HepG2 (cell line): ENCODE results near the gene MCMBP. TPM values are rescaled to one million over a fixed set of nuclear protein-coding genes. Genes with fewer than 3 reads are reported as not detected.
A peak's percentile ranks its signal among the peaks of the same experiment; 100 is the strongest.

Source experiments
- ATAC-seq: fragments of 200-7000 bp; cut with Tn5 transposase; 3 replicates; pipeline ENCODE4 v1.9.1; 2020; ENCODE audit warnings: mild to moderate bottlenecking, moderate library complexity
- BruUV-seq: library from RNA; stranded (reverse); fragments of 400-500 nt; replicated peaks from 2 replicates; lab custom pipeline; 2021; lab: Mats Ljungman, UMichigan
- CTCF ChIA-PET: fragments of 300-600 bp; formaldehyde crosslinking; extraction: SDS; loops from one replicate; lab custom pipeline; 2021; ENCODE audit warnings: low total read pairs, inconsistent platforms, low intra/inter-chr PET ratio; lab: Yijun Ruan, JAX
- POLR2A ChIA-PET: fragments of 350-600 bp; sonication (Branson Sonifier 250); formaldehyde crosslinking; loops from one replicate; lab custom pipeline; 2020; ENCODE audit warnings: antibody characterized with exemption, inconsistent platforms; lab: Yijun Ruan, JAX
- DNase-seq: peaks from one replicate; pipeline ENCODE4 v3.0.0-alpha.2; 2015; ENCODE audit warnings: low spot score
- FAIRE-seq: peaks from 3 replicates; lab custom pipeline; 2011; peaks lifted over from hg19 to GRCh38; lab: Jason Lieb, UNC
- H2AFZ ChIP-seq: one replicate; pipeline ENCODE4 v1.6.1; 2011; ENCODE audit warnings: low read length, inconsistent platforms
- H3K27ac ChIP-seq: fragments of 300-600 bp; 3 replicates; pipeline ENCODE4 v1.8.0; 2011; ENCODE audit warnings: mixed run types, mild to moderate bottlenecking, mixed read lengths, low read length, inconsistent platforms; ENCODE audit not compliant: insufficient read depth; ENCODE audit errors: extremely low read length
- H3K27me3 ChIP-seq, 2 experiments: fragments of 200-600 bp in 1 of 2; 2 replicates in 1 of 2; 3 replicates in 1 of 2; pipeline versions ENCODE4 v1.6.0 to v1.8.0; 2011; ENCODE audit warnings: low read length in 2 of 2, mild to moderate bottlenecking in 2 of 2, moderate library complexity in 2 of 2, inconsistent platforms in 1 of 2; ENCODE audit not compliant: insufficient read depth in 2 of 2, control insufficient read depth in 1 of 2
- H3K36me3 ChIP-seq, 2 experiments: fragments of 200-600 bp in 1 of 2; replicated peaks in 1 of 2; 2 replicates in 1 of 2; 3 replicates in 1 of 2; pipeline versions ENCODE4 v1.5.1 to v1.8.0; 2011; ENCODE audit warnings: low read length in 2 of 2, inconsistent platforms in 1 of 2; ENCODE audit not compliant: insufficient read depth in 2 of 2, control insufficient read depth in 1 of 2
- H3K4me1 ChIP-seq: 2 replicates; pipeline ENCODE4 v1.5.1; 2012; ENCODE audit warnings: low read length, inconsistent platforms; ENCODE audit not compliant: insufficient read depth
- H3K4me2 ChIP-seq: 2 replicates; pipeline ENCODE4 v1.6.0; 2011; ENCODE audit warnings: low read depth, low read length, inconsistent platforms
- H3K4me3 ChIP-seq, 3 experiments: fragments of 200-600 bp in 1 of 3; sonication (generic), shearing (Covaris generic) in 1 of 3; replicated peaks in 1 of 3; 2 replicates each; pipeline ENCODE4 v1.5.1; 2011 to 2016; ENCODE audit warnings: low read length in 3 of 3, inconsistent platforms in 2 of 3, low read depth in 2 of 3, mild to moderate bottlenecking in 2 of 3, control low read depth in 1 of 3, mixed read lengths in 1 of 3; ENCODE audit not compliant: insufficient read depth in 1 of 3
- H3K79me2 ChIP-seq: one replicate; pipeline ENCODE4 v1.6.1; 2011; ENCODE audit warnings: low read length, inconsistent platforms; ENCODE audit not compliant: insufficient read depth
- H3K9ac ChIP-seq: 2 replicates; pipeline ENCODE4 v1.6.0; 2011; ENCODE audit warnings: mild to moderate bottlenecking, low read depth, low read length, inconsistent platforms; ENCODE audit not compliant: insufficient read depth
- H3K9me3 ChIP-seq: 2 replicates; pipeline ENCODE4 v1.5.1; 2012; ENCODE audit warnings: mild to moderate bottlenecking, low read length
- H4K20me1 ChIP-seq: 2 replicates; pipeline ENCODE4 v1.6.0; 2011; ENCODE audit warnings: inconsistent platforms, mild to moderate bottlenecking, low read length, moderate library complexity; ENCODE audit not compliant: insufficient read depth
- HNRNPUL1 ChIP-seq: fragments of 200-400 bp; formaldehyde crosslinking; IDR thresholded peaks from 2 replicates; pipeline ENCODE4 v1.6.1; 2017; ENCODE audit warnings: low read depth, mild to moderate bottlenecking, low read length, moderate library complexity
- SALL2 ChIP-seq: sonication (generic); formaldehyde crosslinking; IDR thresholded peaks from 2 replicates; pipeline ENCODE4 v1.8.1; 2023; ENCODE audit warnings: mild to moderate bottlenecking, missing genetic modification reagents, inconsistent platforms
- TP53 ChIP-seq: sonication (generic); formaldehyde crosslinking; conservative IDR thresholded peaks from 2 replicates; pipeline ENCODE4 v1.4.0; 2020; ENCODE audit warnings: missing genetic modification reagents
- ZMYM3 ChIP-seq: sonication (generic); formaldehyde crosslinking; IDR thresholded peaks from 2 replicates; pipeline ENCODE4 v1.5.1; 2020; ENCODE audit warnings: mild to moderate bottlenecking, missing genetic modification reagents
- ZNF264 ChIP-seq: sonication (generic); formaldehyde crosslinking; IDR thresholded peaks from 2 replicates; pipeline ENCODE4 v1.4.0; 2020; ENCODE audit warnings: missing genetic modification reagents
- ZNF335 ChIP-seq: sonication (generic); formaldehyde crosslinking; IDR thresholded peaks from 2 replicates; pipeline ENCODE4 v1.4.0; 2020; ENCODE audit warnings: missing genetic modification reagents
- ZNF382 ChIP-seq: sonication (generic); formaldehyde crosslinking; IDR thresholded peaks from 2 replicates; pipeline ENCODE4 v1.5.0; 2020; ENCODE audit warnings: missing genetic modification reagents, mild to moderate bottlenecking, borderline replicate concordance
- ZNF768 ChIP-seq: sonication (generic); formaldehyde crosslinking; IDR thresholded peaks from 2 replicates; pipeline ENCODE4 v1.4.0; 2020; ENCODE audit warnings: missing genetic modification reagents
- WGBS: methylation state at CpG from one replicate; pipeline ENCODE4 v1.1.6; 2017; ENCODE audit warnings: low lambda C conversion rate; 5-methylcytosine and 5-hydroxymethylcytosine counted together
- in situ Hi-C: cut with HindIII; loops from 2 replicates; pipeline ENCODE4 v1.10.0; 2017; ENCODE audit warnings: low pct_unique_long_range_greater_than_20kb; ENCODE audit not compliant: extremely low pct_ligation_motif_present
- intact Hi-C: fragments of 100-400 bp; cut with micrococcal nuclease; formaldehyde crosslinking; loops from one replicate; pipeline ENCODE4 v1.10.0; 2022; ENCODE audit not compliant: unreplicated experiment
- polyA plus RNA-seq, 8 experiments: library from polyadenylated mRNA; depleted of rRNA in 3 of 8; stranded (reverse) in 7 of 8; unstranded in 1 of 8; fragments of >200 nt; fragmentation: Illumina TruSeq in 4 of 8; extraction: Trizol in 4 of 8; gene quantifications; 2 replicates each; pipeline versions ENCODE4 v1.2.1 to v1.2.3, GENCODE V29; 2011 to 2016; ENCODE audit warnings: low read depth in 4 of 8, missing spikeins in 1 of 8, mixed read lengths in 1 of 8; ENCODE audit not compliant: insufficient read depth in 1 of 8
- total RNA-seq, 5 experiments: library from RNA; depleted of rRNA; stranded (reverse); fragments of >200 nt; fragmentation: Illumina TruSeq; extraction: Trizol; gene quantifications; 2 replicates each; pipeline ENCODE4 v1.2.3, GENCODE V29; 2016; ENCODE audit warnings: low read depth in 1 of 5
- TF ChIP-seq, protein P1 (sequence below): sonication (generic); formaldehyde crosslinking; IDR thresholded peaks from 2 replicates; pipeline ENCODE4 v1.4.0; 2020; ENCODE audit warnings: missing genetic modification reagents
- TF ChIP-seq, protein P2 (sequence below): IDR thresholded peaks from 2 replicates; pipeline ENCODE4 v1.6.1; 2016; ENCODE audit warnings: low read depth, control low read depth

Gene MCMBP
- total and polyA plus RNA-seq, 2 of the 13 experiments (the other 11 are each of a cell fraction or from before 2014, with no cell fraction given) = 35.7 to 62.4 TPM

DNA sequence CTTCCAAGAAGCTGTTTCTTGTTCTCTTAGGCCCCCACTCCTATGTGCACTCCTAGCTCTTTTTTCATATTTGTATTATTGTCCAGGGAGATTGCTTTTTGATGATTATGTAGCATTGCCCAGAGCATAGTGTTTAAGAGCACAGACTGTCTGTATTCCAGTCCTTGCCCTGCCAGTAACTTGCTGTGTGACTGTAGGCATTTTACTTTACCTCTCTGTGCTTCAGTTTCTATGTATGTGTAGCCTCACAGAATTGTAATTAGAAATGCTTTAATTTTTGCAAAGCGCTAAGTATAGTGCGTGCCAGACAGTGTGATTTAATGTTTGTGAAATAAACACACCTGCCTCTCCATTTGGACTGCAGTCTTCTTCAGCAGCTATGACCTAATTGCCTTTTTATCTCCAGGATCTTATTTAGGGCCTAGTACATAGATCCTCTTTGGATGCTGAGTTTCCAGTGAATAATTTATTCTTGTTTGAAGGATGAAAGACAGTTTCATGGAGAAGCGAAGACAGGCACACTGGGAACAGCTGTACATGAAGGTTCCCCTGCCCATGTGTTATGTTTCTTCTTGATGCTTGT lies 21.3 kb upstream of the MCMBP start:
- Histone ChIP-seq H4K20me1 (peaks cover 14% of the 10 kb centered on the region), H3K9ac (peak overlapping the region; percentile 83), H3K27ac (no peak overlapping the region), H3K4me1 (peaks cover 75% of the 10 kb centered on the region), H3K9me3 (no peaks in the 10 kb centered on the region), H3K4me2 (peak overlapping the region; percentile 97), H3K4me3 (peak overlapping the region; percentile 81 to 96 (median 87)), H3K36me3 (peaks cover 6 to 9% of the 10 kb centered on the region in 2 experiments), H3K79me2 (peaks cover 55% of the 10 kb centered on the region), H3K27me3 (no peaks in the 10 kb centered on the region; a peak in 1 of 5 replicates), H2AFZ (no peak overlapping the region)
- ATAC-seq = no peak
- TF ChIP-seq, protein P1, sequence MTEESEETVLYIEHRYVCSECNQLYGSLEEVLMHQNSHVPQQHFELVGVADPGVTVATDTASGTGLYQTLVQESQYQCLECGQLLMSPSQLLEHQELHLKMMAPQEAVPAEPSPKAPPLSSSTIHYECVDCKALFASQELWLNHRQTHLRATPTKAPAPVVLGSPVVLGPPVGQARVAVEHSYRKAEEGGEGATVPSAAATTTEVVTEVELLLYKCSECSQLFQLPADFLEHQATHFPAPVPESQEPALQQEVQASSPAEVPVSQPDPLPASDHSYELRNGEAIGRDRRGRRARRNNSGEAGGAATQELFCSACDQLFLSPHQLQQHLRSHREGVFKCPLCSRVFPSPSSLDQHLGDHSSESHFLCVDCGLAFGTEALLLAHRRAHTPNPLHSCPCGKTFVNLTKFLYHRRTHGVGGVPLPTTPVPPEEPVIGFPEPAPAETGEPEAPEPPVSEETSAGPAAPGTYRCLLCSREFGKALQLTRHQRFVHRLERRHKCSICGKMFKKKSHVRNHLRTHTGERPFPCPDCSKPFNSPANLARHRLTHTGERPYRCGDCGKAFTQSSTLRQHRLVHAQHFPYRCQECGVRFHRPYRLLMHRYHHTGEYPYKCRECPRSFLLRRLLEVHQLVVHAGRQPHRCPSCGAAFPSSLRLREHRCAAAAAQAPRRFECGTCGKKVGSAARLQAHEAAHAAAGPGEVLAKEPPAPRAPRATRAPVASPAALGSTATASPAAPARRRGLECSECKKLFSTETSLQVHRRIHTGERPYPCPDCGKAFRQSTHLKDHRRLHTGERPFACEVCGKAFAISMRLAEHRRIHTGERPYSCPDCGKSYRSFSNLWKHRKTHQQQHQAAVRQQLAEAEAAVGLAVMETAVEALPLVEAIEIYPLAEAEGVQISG (CRISPR knock-in tag) = no peak
- no peak for TF ChIP-seq ZNF335
- TF ChIP-seq SALL2 = no peak
- no peak for TF ChIP-seq TP53 (CRISPR knock-in tag)
- TF ChIP-seq, protein P2, sequence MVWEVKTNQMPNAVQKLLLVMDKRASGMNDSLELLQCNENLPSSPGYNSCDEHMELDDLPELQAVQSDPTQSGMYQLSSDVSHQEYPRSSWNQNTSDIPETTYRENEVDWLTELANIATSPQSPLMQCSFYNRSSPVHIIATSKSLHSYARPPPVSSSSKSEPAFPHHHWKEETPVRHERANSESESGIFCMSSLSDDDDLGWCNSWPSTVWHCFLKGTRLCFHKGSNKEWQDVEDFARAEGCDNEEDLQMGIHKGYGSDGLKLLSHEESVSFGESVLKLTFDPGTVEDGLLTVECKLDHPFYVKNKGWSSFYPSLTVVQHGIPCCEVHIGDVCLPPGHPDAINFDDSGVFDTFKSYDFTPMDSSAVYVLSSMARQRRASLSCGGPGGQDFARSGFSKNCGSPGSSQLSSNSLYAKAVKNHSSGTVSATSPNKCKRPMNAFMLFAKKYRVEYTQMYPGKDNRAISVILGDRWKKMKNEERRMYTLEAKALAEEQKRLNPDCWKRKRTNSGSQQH (CRISPR knock-in tag) = no peak
- TF ChIP-seq ZNF768 (CRISPR knock-in tag) = peak; percentile 71; the same call in 1 of the 2 replicates
- TF ChIP-seq ZNF264 (CRISPR knock-in tag) = no peak
- no peak for TF ChIP-seq ZNF382
- 0 out of 2 replicates have a peak, but pooled peaks have one; percentile 6 for TF ChIP-seq ZMYM3 (CRISPR knock-in tag)
- no peak for TF ChIP-seq HNRNPUL1
- intact Hi-C loops (loop anchor here (2.0 kb wide), 1 partner anchor 21 kb away; the partner anchor contains the start of gene MCMBP), in situ Hi-C loops (no loop called here)
- POLR2A ChIA-PET = interaction anchor here (5.7 kb wide), 1 partner anchor 21 kb away, joined by 79 read pairs; the partner anchor contains the start of gene MCMBP
- DNase-seq = no peak
- CTCF ChIA-PET = no interaction called here
- FAIRE-seq = no peak
- WGBS = 92% methylated on average over 3 of the region's 3 CpGs
- TSS peak; percentile 54 for BruUV-seq
